Placental epithelial cell (primary cell): ENCODE measurements around the gene B3GNT4. TPM values are rescaled to one million over a fixed set of nuclear protein-coding genes. Genes with fewer than 3 reads are reported as not detected.

Experiments used
- small RNA-seq: library from RNA; depleted of rRNA; stranded (forward); fragments of <200 nt; gene quantifications from one replicate; pipeline ENCODE3, GENCODE V24; 2012
- total RNA-seq: library from RNA; depleted of rRNA; stranded (reverse); fragments of >200 nt; gene quantifications from 2 replicates; pipeline ENCODE4 v1.2.3, GENCODE V29; 2012

Gene B3GNT4
- 0.39 and 0.87 TPM in 2 replicates for total RNA-seq

DNA sequence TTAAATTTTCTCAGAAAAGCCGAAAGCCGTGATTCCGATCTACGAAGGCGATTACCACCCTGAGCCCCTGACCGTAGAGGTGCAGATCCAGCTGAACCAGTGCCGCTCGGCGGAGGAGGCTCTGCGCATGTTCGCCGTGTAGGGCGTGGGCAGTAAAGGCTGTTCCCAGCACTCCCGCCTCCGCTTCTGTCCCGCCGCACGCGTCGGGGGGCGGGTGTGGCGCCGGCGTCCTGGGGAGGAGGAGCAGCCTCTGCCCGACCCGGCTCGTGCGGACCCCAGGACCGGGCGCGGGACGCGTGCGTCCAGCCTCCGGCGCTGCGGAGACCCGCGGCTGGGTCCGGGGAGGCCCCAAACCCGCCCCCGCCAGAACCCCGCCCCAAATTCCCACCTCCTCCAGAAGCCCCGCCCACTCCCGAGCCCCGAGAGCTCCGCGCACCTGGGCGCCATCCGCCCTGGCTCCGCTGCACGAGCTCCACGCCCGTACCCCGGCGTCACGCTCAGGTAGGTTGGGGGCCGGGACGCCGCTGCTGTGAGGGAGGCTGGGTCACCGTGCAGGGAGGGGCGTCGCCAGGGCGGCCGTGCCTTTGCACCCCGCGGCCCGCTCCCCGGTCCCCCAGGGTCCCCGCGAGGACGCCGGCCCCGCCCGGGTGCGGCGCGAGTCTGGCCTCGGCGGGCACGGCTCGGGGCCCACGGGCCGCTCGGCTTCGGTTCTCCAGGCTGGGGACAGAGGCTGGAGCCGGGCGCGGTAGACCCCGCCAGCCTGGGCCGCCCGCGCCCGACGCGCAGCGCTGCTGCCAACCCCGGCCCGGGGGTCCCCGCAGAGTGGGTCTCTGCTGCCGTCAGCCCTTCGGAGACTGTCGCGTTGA lies at the start of gene B3GNT4:
TSS of gene B3GNT4 (plus strand) at position 409 of the 866 bp plus-strand sequence. CDS start 910 bp downstream, outside the sequence.

DNA sequence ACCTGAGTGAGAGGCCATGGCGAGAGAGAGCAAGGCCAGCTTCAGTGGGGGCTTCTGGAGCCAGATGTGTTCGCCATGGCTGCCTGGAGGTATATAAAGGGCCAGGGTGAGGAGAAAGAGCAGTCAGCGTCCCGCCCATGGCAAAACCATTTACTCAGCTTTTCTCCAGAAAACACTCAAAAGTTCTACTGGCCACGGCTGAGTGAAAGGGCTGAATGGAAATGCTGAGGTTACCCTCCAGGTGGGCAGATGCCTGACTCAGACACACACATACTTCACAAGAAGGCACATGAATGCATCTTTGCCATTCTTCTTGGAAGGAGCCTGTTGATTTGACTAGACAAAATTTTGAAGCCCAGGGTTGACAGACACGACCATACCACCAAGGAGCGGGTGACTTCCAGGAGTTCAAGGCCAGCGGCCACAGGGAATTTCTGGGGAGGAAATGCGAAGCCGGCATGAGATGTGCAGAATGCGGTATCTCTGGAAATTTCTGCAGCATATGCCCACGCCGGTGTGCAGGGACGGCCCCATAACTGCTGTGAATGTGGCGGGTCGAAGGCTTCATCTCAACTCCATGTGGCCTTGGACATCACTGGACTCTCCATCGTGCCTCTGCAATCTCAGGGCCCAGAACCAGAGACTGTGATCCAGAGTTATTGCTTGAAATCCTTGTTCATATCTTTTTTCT lies 29.2 kb upstream of the B3GNT4 start, which contains the start of gene IL31:
TSS of gene IL31 (minus strand) at position 67 of the 691 bp plus-strand sequence. CDS start at position 18, 49 bp downstream.

DNA sequence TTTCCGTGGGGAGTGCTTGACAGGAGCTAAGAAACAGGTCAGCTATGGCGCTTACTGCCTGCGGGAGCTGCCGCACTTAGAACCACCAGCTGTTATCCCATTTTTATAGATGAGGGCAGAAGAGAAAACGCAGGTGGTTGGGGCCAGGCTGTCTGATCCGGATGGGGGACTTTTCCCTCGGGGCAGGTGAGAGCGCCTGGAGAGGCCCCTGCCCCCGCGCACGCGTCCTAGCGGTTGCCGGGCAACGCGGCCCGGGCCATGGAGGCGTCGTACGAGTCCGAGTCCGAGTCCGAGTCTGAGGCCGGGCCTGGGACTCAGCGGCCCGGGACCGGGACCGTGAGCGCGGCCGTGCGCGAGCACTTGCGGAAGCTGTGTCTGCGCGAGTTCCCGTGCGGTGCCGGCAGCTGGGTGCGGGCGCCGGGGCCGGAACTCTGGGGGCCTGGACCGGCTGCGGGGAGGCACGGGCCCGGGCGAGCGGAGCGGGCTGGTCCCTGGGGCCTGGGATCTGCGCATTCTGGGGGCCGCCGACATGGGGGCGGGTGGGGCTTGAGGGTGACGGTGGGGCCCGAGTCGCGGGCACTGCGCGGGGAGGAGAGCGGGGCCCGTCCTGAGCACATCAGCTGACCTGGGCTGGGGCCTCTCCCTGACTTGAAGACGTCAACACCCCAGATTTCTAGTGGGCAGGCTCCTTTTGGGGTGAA lies 20.5 kb upstream of the B3GNT4 start, which contains the start of gene LRRC43:
TSS of gene LRRC43 (plus strand) at position 237 of the 701 bp plus-strand sequence. CDS start at position 259, 22 bp downstream.

DNA sequence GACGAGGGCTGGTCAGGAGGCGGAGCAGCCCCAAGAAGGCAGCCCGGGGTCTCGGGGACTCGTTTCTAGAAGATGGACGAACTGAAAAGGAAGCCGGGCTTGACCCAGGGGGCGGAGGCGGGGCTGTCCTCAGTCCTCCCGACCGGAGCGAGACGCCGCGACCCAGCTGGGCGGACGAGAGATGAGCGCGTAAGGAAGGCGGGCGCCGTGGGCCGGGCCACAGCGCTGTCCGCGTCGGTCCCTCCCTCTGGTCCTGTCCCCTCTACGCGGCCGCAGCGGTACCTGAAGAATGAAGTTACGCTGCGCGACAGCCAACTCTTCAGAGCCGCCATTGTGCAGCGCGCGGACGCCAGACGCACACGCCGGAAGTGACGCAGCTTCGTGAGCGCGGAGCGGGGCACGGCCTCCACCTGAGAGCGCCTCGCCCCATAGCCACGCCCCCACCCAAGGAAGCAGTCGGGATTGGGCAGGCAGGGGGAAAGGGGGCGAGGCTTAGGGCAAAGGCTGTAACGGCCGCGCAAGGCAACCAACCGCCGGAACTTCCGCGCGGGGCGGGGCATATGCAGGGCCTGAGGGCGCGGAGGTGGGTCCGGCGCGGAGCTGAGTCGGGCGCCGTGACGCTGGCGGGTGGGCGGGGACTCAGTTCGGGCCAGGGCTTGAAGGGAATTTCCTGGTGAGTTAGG lies 22.3 kb downstream of the B3GNT4 start, which contains the start of gene DIABLO:
TSS of gene DIABLO (minus strand) at position 370 of the 683 bp plus-strand sequence. CDS start at position 332, 38 bp downstream.

Small RNA genes within 50 kb of the gene (small RNA-seq; reads per million reads assigned to genes)
- gene DIABLO: 0.83 reads per million, percentile 49 among the genes with 10 or more reads in this experiment

Other genes with a start within 250 kb of the B3GNT4 start
- 0.54 and 1.2 TPM in 2 replicates for gene BCL7A, start 181.8 kb upstream of the B3GNT4 start, total RNA-seq
- gene MLXIP, start 125.0 kb upstream of the B3GNT4 start, total RNA-seq: 11.4 and 15.6 TPM in 2 replicates
- not detected in 2 replicates for gene IL31, start 29.5 kb upstream of the B3GNT4 start, total RNA-seq
- gene LRRC43, start 20.6 kb upstream of the B3GNT4 start, total RNA-seq: 0.22 and 1.2 TPM in 2 replicates
- 84.3 and 88.7 TPM in 2 replicates for gene DIABLO, start 22.3 kb downstream of the B3GNT4 start, total RNA-seq
- 24.3 and 27.2 TPM in 2 replicates for gene VPS33A, start 62.8 kb downstream of the B3GNT4 start, total RNA-seq
- gene CLIP1, start 219.0 kb downstream of the B3GNT4 start, total RNA-seq: 55.6 and 82.4 TPM in 2 replicates